Gastroesophageal sphincter (tissue), 4 donors: ENCODE data around the gene DCAF10. TPM values are rescaled to one million over a fixed set of nuclear protein-coding genes. Genes with fewer than 3 reads are reported as not detected.
A peak's percentile ranks its signal among the peaks of the same experiment; 100 is the strongest.
"Not testable (repeated sequence)": the region's sequence is repeated elsewhere in the genome, so short reads cannot be mapped to it uniquely, and the experiment has no call there.

Experiments used
- ATAC-seq: fragments of 150-250 bp; one replicate; pipeline ENCODE4 v1.9.1; 2016; ENCODE audit warnings: mild to moderate bottlenecking, moderate library complexity
- H3K27ac ChIP-seq, 4 donors: fragments of 200-600 bp; sonication (generic) in 3 of 4; 1 replicate in 3 of 4; 2 replicates in 1 of 4; pipeline ENCODE4 v1.5.1; 2016 to 2019
- H3K27me3 ChIP-seq: fragments of 200-600 bp; sonication (generic); one replicate; pipeline ENCODE4 v1.5.1; 2019
- H3K36me3 ChIP-seq, 2 donors: fragments of 200-600 bp; sonication (generic); one replicate each; pipeline ENCODE4 v1.5.1; 2019; ENCODE audit warnings: control low read depth in 1 of 2
- H3K4me1 ChIP-seq, 3 donors: fragments of 200-600 bp; sonication (generic); 1 replicate in 2 of 3; 2 replicates in 1 of 3; pipeline ENCODE4 v1.5.1; 2016 to 2019; ENCODE audit warnings: control low read depth in 2 of 3
- H3K4me3 ChIP-seq, 2 donors: fragments of 200-600 bp; sonication (generic); one replicate each; pipeline ENCODE4 v1.5.1; 2019; ENCODE audit warnings: mild to moderate bottlenecking in 1 of 2, moderate library complexity in 1 of 2
- H3K9me3 ChIP-seq, 3 donors: fragments of 200-600 bp; sonication (generic); one replicate each; pipeline ENCODE4 v1.5.1; 2017 to 2019; ENCODE audit warnings: control low read depth in 2 of 3
- CTCF ChIP-seq, 4 experiments: fragments of 200-600 bp in 2 of 4; fragments of 450-650 bp in 2 of 4; sonication (generic) in 1 of 4; IDR thresholded peaks; one replicate each; pipeline ENCODE4 v1.5.1; 2017 to 2019; ENCODE audit warnings: antibody characterized with exemption in 4 of 4, mild to moderate bottlenecking in 2 of 4, moderate library complexity in 2 of 4
- EP300 ChIP-seq: sonication (generic); formaldehyde crosslinking; IDR thresholded peaks from one replicate; pipeline ENCODE4 v1.6.1; 2017; ENCODE audit warnings: antibody characterized with exemption, mild to moderate bottlenecking
- POLR2A ChIP-seq, 2 donors: fragments of 450-650 bp; IDR thresholded peaks; one replicate each; pipeline ENCODE4 v1.6.1; 2017; ENCODE audit warnings: antibody characterized with exemption in 2 of 2, mild to moderate bottlenecking in 2 of 2, moderate library complexity in 1 of 2
- POLR2AphosphoS5 ChIP-seq: sonication (generic); formaldehyde crosslinking; IDR thresholded peaks from one replicate; pipeline ENCODE4 v1.6.1; 2017; ENCODE audit warnings: antibody characterized with exemption
- WGBS, 2 donors: methylation state at CpG; one replicate each; pipeline ENCODE4 v1.1.5; 2018; ENCODE audit warnings: low coverage in 1 of 2; 5-methylcytosine and 5-hydroxymethylcytosine counted together
- total RNA-seq, 4 donors: library from RNA; depleted of rRNA; stranded (reverse); fragments of >200 nt; gene quantifications; one replicate each; pipeline ENCODE4 v1.1.0, GENCODE V29; 2016

DCAF10 gene, protein sequence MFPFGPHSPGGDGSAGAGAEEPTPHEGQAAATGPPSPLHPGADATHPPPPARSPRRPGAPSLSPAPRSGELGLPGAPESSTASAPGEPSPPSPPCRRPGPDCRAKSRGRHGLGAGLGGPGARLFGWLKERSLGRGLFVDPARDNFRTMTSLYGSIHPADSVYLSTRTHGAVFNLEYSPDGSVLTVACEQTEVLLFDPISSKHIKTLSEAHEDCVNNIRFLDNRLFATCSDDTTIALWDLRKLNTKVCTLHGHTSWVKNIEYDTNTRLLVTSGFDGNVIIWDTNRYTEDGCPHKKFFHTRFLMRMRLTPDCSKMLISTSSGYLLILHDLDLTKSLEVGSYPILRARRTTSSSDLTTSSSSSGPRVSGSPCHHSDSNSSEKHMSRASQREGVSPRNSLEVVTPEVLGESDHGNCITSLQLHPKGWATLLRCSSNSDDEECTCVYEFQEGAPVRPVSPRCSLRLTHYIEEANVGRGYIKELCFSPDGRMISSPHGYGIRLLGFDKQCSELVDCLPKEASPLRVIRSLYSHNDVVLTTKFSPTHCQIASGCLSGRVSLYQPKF
- 10 to 100 TPM; 20.6 to 37.4 (median 30.1) TPM for total RNA-seq

GRCh38 chr9:37800631-37801286, at the start of gene DCAF10:
TSS of gene DCAF10 (plus strand) at chr9:37800797. CDS start at chr9:37800867, 70 bp downstream.
- no peaks in the 10 kb centered on the region for H3K36me3 ChIP-seq
- no peaks in the 10 kb centered on the region for H3K27me3 ChIP-seq
- TF ChIP-seq POLR2A (IDR thresholded peaks at IDR 0.05) (peak; percentile 60 to 75), POLR2AphosphoS5 (peak; percentile 84), CTCF (IDR thresholded peaks at IDR 0.05) (peak in 2 of 4 experiments; percentile 5 to 20), EP300 (no peak)
- H3K4me1 ChIP-seq: peaks cover 6 to 56% (median 16%) of the 10 kb centered on the region in 3 donors
- ATAC-seq: peak; percentile 91
- WGBS, 2 donors: no CpG with 5 or more reads among the region's 72 CpGs
- peak within 1 kb of the TSS; percentile 66 to 92 for H3K4me3 ChIP-seq
- H3K27ac ChIP-seq: peak within 1 kb of the TSS; percentile 72 to 91 (median 90)
- H3K9me3 ChIP-seq: no peaks in the 10 kb centered on the region

DNA sequence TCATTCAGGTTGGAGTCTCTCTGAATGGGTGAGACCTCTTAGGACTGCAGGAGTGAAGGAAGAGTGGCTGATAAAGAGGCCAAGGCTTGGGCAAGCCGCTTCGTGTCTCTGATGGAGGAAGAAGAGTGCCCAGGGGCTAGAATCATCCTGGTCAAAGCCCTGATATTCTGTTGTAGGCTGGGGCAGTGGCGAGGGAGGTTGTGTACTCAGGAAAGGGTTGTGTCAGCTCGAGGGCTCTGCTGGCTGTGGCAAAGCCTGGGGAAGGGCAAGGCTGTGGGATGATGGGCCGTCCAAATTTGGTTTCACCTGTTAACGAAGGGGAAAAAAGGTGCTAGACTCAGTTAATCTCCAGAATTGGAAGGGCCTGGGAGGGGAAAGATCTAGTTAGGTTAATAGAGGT, 49.4 kb upstream of the DCAF10 start:
- Histone ChIP-seq H3K27me3 (no peaks in the 10 kb centered on the region), H3K36me3 (no peaks in the 10 kb centered on the region), H3K9me3 (no peaks in the 10 kb centered on the region), H3K4me3 (no peak overlapping the region), H3K4me1 (peaks cover 0 to 21% (median 0%) of the 10 kb centered on the region in 3 donors), H3K27ac (no peak overlapping the region)
- TF ChIP-seq POLR2AphosphoS5 (no peak), POLR2A (IDR thresholded peaks at IDR 0.05) (no peak), CTCF (IDR thresholded peaks at IDR 0.05) (no peak), EP300 (no peak)
- no peak for ATAC-seq
- WGBS, 2 donors: 83 to 100% methylated on average over 1 to 4 of the region's 6 CpGs

GRCh38 chr9:37751704-37752103, 48.9 kb upstream of the DCAF10 start:
- H3K27ac ChIP-seq, H3K27me3 ChIP-seq, ATAC-seq, H3K9me3 ChIP-seq, H3K4me3 ChIP-seq, H3K36me3 ChIP-seq: not testable (repeated sequence)
- WGBS, 2 donors: 93% methylated on average over 3 of the region's 30 CpGs; no CpG with 5 or more reads in 1 of the 2 donors
- peaks cover 0 to 21% (median 0%) of the 10 kb centered on the region in 3 donors for H3K4me1 ChIP-seq

DNA sequence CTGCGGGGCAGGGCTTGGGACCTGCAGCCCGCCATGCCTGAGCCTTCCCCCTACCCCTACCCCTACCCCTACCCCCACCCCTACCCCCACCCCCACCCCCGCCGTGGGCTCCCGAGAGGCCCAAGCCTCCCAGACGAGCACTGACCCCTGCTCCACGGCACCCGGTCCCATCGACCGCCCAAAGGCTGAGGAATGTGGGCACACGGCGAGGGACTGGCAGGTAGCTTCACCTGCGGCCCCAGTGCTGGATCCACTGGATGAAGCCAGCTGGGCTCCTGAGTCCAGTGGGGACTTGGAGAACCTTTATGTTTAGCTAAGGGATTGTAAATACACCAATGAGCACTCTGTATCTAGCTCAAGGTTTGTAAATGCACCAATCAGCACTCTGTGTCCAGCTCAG, 48.5 kb upstream of the DCAF10 start:
- WGBS, 2 donors: no CpG with 5 or more reads among the region's 13 CpGs
- H3K4me1 ChIP-seq: peaks cover 0 to 21% (median 0%) of the 10 kb centered on the region in 3 donors
- not testable (repeated sequence) for ATAC-seq, H3K27me3 ChIP-seq, H3K4me3 ChIP-seq, H3K36me3 ChIP-seq, H3K27ac ChIP-seq, H3K9me3 ChIP-seq

GRCh38 chr9:37752642-37753488, 47.7 kb upstream of the DCAF10 start:
- 97% methylated on average over 6 to 21 of the region's 29 CpGs for WGBS, 2 donors
- no peaks in the 10 kb centered on the region for H3K9me3 ChIP-seq
- H3K4me3 ChIP-seq: peak overlapping the region; percentile 72 to 96
- H3K4me1 ChIP-seq: peaks cover 0 to 21% (median 0%) of the 10 kb centered on the region in 3 donors
- no peaks in the 10 kb centered on the region for H3K36me3 ChIP-seq
- ATAC-seq: no peak
- peak overlapping the region in 3 of 4 donors; percentile 84 to 85 (median 84) for H3K27ac ChIP-seq
- TF ChIP-seq POLR2A (IDR thresholded peaks at IDR 0.05) (no peak), POLR2AphosphoS5 (no peak), EP300 (no peak), CTCF (IDR thresholded peaks at IDR 0.05) (no peak)
- H3K27me3 ChIP-seq: no peaks in the 10 kb centered on the region
